GM21619 (cell line): Measurements from ENCODE around the gene CAMKV.

Source experiments
- ATAC-seq: cut with Tn5 transposase; IDR thresholded peaks from one replicate; pipeline ENCODE4 v1.9.1; 2021; ENCODE audit not compliant: unreplicated experiment

The CAMKV gene

DNA sequence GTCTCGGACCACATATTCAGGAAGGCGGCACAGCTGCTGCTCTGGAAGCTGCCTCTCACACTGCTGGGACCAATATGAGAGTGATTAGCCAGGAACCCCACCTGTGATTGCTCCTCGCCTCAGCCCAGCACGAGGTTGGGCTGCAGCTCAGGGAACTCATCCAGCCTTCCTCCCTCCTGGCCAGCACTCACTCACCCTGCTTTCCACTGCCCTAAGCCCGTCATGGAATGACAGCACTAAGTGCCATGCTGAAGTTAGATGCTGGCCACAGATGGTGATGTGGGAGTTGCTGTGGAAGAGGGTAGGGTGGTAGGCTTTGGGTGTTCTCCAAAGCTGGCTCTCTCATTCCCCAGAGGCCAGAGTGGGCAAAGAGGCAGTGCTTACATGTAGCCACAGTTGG is 26.6 kb upstream of the CAMKV start:
- ATAC-seq = no peak

DNA sequence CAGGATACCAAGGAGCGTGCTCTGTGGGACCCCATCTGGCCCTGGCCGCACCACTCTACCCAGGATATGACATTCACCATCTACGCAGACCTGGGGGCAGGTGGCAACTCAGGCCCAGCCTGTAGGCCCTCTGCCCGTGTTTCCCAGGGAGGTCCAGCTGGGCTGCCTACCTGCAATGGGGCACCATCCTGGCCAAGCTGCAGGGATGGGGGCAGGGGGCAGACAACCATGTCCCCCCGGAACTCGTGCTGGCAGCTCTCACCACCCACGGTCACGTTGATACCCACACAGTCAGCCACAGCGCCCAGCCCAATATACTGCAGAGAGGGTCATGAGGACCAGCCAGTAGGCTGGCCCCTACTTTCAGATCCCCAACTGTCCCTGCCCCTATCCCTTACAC is 26.1 kb upstream of the CAMKV start:
- no peak for ATAC-seq

DNA sequence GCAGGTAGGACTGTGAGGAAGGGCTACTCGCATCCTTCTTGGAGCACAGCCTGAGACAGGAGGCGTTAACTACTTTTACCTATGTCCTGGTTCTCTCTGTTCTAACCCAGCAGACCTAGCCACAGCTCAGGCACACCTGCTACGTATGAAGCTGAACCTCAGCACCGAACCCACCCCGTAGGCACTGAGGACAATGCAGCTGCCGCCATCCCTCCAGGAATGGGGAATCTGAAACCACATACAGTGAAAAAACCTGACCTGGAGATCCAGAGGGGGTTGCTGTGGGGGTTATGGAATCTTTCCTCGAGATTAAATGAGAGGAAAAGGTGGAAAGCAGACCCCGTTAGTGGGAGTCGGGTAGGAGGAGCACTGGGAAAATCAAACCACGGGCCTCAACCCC is 19.6 kb upstream of the CAMKV start:
- no peak for ATAC-seq

DNA sequence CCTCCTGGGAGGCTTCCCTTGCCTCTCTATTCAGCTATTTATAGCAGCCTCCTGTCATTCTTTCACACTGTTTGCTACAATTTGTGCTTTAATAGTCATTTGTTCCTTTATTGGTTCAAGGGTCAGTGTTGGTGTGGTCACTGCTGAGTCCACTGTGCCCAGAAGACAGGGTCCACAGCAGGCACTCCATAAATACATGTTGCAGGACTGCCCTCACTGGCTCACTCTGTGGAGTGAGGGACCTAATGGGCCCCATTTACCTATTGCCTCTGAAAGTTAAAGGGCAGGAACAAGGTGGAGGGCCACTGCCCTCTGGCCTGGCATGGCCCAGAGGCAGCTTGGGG is 17.2 kb upstream of the CAMKV start:
- ATAC-seq = no peak

DNA sequence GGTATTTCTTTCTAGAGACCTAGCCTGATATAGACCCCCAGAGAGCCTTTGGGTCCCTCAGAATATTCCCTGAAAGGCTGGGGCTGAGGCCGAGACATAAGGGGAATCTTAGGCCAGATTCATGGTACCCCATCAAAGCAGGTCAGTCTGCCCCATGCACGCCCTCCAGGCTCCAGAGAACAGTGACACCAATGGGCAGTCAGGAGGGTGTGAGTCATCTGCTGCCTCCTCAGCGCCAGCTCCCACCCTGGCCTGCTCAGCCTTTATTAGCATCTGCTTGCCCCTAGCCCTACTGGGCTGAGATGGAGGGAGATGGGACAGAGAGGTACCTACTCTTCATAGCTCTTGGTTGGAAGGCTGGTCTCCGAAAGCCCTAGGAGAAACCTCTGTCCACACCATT is 14.3 kb upstream of the CAMKV start:
- ATAC-seq = no peak

DNA sequence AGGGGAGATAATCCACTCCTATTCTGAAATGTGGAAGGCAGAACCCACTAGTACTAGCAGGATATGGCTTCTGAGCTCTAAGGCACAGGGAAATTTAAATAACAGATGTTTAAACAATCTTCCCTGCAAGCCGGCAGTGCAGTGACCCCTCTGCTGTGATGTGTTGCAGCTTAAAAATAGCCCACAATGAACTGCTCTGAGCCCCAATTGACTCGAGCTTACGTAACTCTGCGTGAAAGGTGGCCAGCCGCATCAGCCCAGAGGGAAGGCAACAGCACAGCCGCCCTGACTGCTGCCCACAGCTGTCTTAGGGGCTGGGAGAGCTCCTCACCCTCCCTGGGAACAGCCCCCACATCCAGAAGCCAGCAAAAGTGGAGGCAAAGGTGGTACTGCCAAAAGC is 12.5 kb upstream of the CAMKV start:
- ATAC-seq = no peak

DNA sequence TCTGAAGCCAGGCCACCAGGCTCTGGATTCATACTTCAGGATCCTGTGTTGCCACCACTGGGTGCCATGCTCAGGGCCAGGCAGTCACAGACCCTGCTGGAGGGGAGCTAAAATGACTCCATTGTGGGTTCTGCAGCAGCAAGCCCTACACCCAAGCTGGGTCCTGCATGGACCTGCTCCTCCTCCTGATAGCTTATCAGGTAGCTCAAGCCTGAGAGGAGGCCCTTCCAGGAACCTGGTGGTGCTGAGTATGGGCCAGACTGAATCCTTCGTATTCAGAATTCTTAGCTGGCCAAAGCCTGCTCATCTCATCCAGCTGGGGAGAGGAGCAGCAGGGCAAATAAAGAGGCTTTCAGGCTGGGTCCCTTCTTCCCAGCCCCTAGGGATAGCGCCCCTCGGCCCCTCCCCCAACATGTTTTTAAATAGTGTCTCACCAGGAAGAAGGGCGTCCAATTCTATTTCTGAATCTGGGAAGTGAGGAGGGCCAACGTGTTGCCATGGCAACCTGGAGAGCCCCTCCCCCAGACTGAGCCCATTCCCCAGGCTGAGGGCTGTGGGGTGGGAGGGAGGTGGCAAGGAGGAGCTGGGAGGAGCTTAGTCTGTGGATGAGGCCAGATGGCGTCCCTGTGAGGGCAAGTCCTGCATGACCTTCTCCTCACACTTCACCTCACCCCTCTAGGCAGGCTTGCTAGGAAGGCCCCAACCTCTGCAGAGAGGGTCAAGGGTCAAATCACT is 11.0 kb upstream of the CAMKV start:
- ATAC-seq = no peak

DNA sequence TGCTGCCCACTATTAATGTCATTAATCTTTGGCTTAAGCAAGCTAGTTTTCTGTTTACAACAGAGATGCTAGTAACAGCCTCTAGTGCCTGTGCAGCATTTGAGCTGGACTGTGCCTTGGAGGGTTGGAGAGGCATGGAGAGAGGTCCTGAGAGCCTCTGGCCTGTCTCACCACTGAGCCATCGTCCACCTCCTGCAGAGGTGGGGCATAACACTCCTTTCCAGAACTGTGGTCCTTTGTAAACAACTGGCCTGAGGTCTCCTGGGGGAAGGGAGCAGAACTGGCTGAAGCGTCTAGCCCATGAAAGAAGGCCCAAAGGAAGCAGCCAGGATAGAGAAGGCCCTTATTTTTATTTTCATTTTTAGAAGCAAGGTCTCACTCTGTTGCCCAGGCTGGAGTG is 10.0 kb upstream of the CAMKV start:
- ATAC-seq = no peak

DNA sequence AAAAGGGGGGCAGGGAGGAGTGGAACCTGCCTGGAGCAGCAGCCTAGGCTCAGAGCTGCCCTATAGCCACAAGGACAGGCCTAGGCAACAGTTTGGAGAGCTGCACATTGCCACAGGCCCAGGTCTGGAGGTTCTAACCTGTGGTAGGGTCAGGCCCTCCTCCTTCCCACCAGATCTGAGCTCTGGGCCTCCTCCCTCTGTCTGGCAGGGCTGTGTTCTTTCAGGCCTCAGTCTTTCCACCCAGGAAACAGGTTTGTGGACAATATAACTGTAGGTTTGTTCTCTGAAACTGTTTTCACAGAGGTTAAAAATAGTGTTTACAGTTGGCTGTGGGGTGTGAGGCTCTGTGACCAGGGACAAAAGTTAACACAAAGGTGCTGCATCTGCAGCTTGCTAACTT is 9.0 kb upstream of the CAMKV start:
- ATAC-seq = no peak

DNA sequence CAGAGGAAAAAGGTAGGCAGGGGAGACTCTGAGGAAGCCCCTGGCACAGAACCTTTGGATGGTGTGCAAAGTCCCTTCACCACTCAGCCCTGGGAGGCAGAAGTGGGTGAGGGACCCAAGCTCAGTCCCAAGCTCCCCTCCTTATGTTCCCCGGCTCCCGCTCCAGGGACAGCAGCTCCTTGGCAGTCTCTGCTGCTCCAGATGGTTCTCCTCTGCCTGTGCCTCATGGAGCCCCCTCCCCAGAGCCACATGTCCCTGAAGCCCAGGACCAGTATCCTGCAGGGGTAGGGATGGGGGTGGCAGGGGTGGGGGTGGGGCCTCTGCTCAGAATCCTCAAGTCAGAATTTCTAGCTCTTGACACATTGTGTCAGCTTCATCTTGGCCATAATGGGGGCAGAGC is 8.0 kb upstream of the CAMKV start:
- ATAC-seq = no peak

DNA sequence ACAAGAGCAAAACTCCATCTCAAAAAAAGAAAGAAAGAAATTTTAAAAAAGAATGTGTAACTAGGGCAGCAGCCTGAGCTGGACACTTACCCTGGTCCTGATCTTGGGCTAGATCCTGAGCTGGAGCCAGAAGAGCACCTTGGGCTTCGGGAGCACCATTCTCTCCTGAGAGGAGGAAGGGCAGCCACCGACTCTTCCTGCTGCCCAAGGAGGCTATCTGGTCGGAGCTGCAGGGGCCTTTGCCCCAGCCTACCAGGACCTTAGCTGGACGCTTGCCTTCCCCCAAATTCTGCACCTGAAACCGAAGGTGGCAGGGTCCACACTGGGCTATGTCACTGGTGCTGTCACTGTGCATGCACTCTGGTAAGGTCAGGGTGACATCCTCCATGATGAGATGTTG is 6.9 kb upstream of the CAMKV start:
- no peak for ATAC-seq

DNA sequence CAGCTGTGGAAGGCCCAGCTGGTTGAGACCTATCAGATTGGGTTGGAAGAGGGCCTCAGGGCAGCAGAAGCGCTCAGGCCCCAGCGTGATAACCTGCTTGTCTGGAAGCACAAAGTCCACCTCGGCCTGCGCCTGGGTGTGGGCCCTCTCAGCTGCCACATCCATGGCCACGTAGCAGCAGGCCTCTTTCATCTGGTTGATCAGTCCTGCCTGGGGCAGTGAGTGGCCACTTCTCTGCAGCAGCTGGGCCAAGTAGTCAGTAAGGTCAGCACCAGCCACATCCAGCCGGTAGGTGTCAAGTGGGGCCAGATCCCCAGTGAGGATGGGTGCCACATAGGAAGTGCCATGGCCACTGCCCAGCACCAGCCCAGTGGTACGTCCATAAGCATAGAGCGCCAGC is 3.9 kb upstream of the CAMKV start:
- ATAC-seq = no peak

DNA sequence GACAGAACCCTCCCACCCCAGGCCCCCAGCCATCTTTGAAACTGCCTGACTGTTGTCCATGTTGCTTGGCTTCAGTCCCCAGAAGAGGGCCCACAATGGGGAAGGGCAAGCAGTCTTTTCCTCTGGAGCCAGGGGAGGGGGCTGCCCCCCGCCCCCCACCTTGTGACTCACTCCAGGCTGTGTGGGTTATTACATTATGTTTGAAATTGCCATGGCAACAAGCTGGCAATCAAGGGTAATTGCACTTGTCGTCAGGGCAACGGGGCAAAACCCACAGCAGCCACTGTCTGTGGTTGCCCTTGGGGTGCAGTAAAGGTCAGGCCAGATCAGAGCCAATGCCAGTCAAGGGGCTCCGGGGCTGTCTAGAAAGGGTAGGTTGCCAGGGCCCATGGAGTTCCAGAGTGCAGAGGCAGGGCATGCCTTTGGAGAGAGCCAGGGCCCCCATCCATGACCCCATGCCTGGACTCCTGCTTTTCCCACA is 3.1 kb upstream of the CAMKV start:
- ATAC-seq = no peak

DNA sequence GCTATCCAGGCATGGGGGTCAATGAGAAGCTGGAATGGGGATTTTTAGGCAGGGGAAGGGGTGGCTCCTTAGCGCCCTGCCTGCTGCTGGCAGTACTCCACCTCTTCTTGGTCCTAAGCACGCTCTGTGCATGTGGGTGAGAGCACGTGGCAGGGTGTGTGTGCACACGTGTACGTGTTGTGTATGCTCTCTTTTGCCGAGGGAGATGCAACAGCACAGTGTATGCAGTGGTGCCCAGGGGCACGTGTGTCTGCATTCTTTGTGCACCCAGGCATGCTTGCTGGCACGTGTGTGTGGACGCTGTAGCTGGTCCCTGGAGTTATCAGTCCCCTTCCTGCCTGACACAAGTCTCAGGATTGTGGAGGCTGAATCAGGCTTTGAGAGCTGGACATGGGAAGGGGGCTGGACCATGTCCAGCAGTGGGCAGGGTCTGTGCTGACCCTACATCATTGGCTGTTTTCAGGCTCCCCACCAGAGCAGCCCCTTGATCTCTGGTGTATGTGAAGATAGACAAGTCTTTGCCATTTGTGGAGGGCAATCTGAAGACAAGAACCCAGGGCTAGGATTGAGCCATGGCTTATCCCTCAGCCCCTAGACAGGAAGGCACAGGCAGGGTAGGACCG is 1.9 kb upstream of the CAMKV start:
- no peak for ATAC-seq

DNA sequence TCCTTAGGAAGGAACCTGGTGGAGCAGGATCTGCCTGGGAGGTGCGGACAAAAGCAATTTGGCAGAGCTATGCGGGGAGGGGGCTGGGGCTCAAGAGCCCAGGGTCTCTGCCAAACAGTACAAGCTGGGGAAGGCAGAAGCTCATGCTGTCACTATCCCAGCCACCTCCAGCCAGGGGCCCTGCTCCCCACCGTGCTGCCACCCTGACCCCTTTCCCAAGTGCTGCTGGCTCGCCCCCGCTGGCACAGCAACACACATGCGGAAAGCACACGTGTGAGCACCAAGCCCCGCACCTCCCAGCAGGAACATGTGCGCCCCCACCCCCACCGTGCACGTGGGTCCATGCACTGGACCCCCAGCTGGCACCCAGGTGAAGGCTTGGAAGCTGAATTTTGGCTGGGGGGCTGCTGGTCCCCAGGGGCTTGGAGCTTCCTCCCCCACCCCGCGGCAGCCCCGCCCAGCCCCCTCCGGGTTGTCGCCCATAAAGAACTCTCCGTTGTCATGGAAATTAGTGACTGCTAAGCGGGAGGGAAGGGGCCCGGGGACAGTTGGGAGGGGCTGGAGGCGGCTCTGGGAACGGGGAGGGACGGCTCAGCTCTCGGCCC is 742 bp downstream of the CAMKV start:
- ATAC-seq = no peak

DNA sequence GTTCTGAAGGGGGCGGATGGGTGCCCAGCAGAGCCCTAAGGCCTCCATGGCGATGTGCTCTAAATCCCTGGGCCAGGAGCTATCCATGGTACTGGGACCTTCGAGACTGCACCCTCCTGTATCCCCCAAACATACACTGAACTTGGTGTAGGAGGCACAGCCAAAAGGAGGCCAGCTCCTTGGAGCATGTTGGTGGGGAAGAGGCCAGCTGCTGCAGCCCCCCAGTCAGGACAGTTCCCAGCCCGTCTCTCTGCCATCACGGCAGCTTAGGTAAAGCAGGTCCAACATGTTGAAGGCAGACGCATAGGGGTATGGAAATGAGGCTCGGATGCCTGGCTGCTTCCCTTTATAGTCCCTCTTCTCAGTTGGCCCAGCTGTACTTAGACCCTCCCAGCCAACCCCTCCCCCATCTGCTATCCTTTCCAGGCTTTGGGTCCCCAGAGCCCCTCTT is 1.8 kb downstream of the CAMKV start:
- no peak for ATAC-seq

DNA sequence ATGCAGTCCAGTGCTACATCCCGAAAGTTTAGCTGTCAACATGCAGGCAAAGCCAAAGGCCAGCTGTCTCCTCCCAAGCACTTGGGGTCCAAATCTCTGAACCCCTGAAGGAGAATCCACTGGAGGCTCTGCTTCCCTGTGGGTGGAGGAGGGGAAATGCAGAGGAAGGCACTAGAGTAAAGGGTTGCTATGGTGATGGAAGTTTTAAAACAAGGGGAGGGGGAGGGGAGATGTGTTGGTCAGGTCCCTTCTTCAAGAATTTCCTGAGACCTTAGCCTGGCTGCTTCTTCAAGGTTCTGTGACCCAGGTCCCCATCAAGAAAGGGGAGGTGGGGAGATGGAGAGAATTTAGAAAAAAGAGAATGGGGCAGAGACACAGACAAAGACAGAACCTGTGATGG is 2.3 kb downstream of the CAMKV start:
- ATAC-seq = no peak

DNA sequence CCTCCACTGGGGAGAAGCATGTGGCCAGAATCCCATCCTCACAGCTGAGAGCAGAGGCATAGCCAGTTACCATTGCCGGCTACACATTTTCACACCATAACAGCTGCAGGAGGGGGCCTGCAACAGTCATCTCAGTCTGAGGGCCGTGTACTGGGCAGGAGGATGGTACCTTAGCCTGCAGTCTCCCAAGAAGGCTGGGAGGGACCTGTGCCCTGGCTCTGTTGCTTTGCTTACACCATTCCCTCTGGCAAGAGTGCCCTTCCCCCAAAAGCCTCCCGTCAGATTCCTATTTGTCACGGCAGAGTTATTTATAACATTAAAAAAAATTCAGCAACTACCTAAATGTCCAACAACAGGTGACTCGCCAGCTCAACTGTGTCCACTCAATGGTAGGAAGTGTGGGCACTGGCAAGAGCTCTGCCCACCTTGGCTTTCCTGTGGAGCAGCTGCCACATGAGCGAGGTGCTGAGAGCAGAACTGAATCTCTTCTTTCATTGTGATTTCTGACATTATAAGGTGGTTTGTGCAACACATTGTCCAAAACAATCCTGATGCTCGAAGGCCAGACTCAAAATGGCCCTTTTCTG is 4.4 kb downstream of the CAMKV start:
- no peak for ATAC-seq

DNA sequence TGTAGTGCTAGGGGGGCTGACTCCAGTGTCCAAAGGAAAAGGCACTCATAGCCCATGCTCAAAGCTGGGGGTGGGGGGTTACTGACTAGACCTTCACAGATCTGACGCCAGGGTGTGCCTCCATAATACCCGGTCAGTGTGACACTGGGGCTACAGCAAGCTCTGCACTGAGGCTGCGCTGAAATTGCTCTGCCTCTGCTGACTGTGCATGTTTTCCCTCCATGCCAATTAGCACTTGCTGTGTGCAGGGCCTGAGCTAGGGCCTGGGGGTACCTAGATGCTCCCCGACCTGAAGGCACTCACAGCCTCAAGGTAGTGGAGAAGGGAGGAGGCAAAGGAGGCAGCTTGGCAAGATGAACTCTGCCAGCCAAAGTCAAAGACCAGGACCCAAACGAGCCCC is 5.2 kb downstream of the CAMKV start:
- no peak for ATAC-seq

DNA sequence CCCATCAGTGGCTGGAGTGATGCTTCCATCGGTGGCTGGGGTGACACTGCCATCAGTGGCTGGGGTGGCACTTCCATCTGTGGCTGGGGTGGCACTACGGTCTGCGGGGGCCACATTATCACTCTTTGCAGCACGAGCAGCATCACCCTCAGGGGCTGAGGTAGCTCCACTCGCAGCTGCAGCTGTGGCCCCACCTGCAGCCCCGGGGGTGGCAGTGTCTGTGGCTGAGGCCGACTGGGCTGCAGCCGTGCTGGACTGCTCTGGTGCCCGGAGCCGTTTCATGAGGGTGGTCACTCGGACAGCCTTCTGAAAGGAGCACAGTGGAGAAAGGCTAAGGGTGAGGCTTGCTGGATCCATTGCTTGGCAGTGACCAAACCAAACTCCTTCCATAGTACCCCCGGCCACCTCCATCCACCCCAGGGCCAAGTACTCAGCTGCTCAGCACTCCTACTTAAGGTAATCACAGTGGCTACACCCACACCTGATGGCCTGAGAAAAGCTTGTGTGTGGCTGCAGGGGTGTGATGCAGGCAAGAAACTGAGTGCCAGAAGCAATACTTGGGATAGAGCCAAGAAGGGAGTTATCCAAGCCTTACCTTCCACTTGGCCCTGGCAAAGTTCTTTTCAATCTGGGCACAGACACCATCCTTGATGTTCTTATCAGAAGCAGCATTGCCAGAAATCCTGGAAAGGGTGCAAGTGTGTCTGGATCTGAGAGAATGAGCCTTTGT is 10.0 kb downstream of the CAMKV start:
- no peak for ATAC-seq

DNA sequence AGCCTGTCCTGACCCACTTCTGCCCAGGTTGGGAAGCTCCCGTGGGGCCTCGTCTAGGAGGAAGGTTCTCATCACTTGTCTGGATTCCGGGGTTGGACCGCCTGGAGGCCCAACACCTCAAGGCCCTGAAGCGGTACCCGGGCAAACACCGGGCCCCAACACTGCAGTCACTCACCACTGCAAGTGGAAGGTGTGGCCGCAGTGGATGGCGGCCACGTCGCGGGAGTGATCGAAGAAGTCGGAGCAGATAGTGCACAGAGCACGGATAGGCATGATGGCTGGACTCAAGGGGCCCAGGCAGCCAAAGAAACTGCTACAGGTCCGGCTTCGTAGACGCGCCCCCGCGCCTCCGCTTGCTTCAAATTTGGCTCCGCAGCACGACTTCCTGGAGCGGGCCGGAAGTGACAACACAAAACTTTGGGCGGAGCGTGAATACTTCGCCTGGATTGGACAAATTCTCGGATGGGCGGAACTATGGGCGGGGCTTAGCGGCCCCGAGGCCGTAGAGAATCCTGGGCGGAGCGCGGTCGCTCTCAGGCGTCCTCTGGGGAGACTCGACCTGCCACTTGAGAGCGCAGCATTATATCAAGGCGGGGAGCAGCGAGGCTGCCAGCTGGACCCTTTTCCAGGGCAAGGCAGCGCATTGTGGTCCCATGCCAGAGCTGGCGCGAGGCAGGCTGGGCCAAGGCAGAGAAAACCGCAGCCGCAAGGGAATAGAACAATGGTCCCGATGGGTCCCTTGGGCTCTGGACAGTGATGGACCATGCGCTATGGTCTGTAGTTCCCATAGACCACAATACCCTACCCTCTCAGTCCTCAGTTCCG is 13.3 kb downstream of the CAMKV start, which contains the start of gene TRAIP:
Gene TRAIP (minus strand): TSS at position 384 of the 825 bp plus-strand sequence. CDS start 111 bp downstream, at position 273.
- peak; percentile 95 for ATAC-seq
